Measurements from ENCODE around the gene PDE8A. TPM values are rescaled to one million over a fixed set of nuclear protein-coding genes. Genes with fewer than 3 reads are reported as not detected.

The PDE8A gene
- total RNA-seq, 1 experiment from 2014 or later: 32.0 TPM

DNA sequence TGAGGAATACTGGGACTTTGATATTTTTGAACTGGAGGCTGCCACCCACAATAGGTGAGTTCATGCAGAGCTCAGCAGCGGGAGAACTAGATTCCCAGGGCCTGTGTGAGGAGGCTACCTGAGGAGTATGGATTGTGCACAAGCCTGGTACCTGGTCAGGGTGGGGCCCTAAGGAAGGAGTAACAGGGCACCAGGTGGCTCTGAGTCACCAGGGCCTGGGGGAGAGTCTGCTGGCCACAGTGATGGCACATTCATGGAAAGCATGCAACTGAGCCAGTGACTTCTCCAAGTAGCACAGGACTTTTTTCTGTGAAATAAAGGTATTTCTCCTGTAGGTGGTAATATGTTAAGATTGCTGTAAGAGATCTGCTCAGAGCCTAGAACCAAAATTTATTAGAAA is 134.4 kb downstream of the PDE8A start:
- Mint-ChIP-seq H3K4me1 (ENCODE audit: low read depth, unreplicated experiment) (no peaks in the 10 kb centered on the region), H3K27ac (ENCODE audit: unreplicated experiment) (no peak overlapping the region), H3K9me3 (ENCODE audit: unreplicated experiment) (no peaks in the 10 kb centered on the region), H3K4me3 (ENCODE audit: unreplicated experiment) (no peak overlapping the region), H3K36me3 (ENCODE audit: insufficient read depth, unreplicated experiment) (peaks cover 18% of the 10 kb centered on the region), H3K27me3 (ENCODE audit: insufficient read depth, unreplicated experiment) (no peaks in the 10 kb centered on the region)
- Histone ChIP-seq H3K4me1 (no peaks in the 10 kb centered on the region), H3K4me3 (ENCODE audit: low read depth, low read length) (no peak overlapping the region), H3K9me3 (no peaks in the 10 kb centered on the region), H3K36me3 (ENCODE audit: control insufficient read depth, insufficient read depth, low read length) (no peaks in the 10 kb centered on the region), H3K27me3 (replicated peaks; ENCODE audit: control insufficient read depth, insufficient read depth, low read length) (no peaks in the 10 kb centered on the region)
- BruUV-seq (replicated peaks): no TSS peak
- CTCF ChIA-PET: no interaction called here
- POLR2A ChIA-PET: no interaction called here
- intact Hi-C loops (cut with micrococcal nuclease; ENCODE audit: unreplicated experiment): no loop called here
- DNase-seq: no peak
- TF ChIP-seq, protein P1, sequence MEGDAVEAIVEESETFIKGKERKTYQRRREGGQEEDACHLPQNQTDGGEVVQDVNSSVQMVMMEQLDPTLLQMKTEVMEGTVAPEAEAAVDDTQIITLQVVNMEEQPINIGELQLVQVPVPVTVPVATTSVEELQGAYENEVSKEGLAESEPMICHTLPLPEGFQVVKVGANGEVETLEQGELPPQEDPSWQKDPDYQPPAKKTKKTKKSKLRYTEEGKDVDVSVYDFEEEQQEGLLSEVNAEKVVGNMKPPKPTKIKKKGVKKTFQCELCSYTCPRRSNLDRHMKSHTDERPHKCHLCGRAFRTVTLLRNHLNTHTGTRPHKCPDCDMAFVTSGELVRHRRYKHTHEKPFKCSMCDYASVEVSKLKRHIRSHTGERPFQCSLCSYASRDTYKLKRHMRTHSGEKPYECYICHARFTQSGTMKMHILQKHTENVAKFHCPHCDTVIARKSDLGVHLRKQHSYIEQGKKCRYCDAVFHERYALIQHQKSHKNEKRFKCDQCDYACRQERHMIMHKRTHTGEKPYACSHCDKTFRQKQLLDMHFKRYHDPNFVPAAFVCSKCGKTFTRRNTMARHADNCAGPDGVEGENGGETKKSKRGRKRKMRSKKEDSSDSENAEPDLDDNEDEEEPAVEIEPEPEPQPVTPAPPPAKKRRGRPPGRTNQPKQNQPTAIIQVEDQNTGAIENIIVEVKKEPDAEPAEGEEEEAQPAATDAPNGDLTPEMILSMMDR (IDR thresholded peaks at IDR 0.05; ENCODE audit: insufficient read depth in 1 of 2, low read depth in 1 of 2, low read length in 1 of 2, severe bottlenecking in 1 of 2, unreplicated experiment in 1 of 2): no peak

DNA sequence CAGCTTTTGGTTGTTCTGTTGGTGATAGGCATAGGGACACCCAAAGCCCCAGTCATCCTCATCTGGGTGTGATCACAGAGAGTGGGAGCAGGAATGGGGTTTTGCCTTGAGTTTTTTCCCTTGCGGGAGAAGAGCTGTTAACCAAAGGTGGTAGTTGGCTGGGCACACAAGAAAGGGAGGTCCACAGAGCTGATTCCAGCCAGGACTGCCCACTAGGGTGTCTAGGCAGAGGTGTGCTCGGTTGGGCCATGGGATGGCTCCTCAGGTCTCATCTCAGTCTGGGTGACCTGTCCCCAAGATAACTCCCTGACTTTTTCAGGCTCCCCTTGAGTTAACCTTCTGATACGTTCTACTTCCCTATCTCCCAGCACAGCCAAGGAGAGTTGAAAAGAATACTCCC is 134.8 kb downstream of the PDE8A start:
- POLR2A ChIA-PET: no interaction called here
- CTCF ChIA-PET: no interaction called here
- no TSS peak for BruUV-seq (replicated peaks)
- no peaks in the 10 kb centered on the region for H3K9me3 Mint-ChIP-seq (ENCODE audit: unreplicated experiment)
- H3K4me3 ChIP-seq (ENCODE audit: low read depth, low read length): no peak overlapping the region
- no peaks in the 10 kb centered on the region for H3K4me1 ChIP-seq
- intact Hi-C loops (cut with micrococcal nuclease; ENCODE audit: unreplicated experiment): no loop called here
- H3K4me1 Mint-ChIP-seq (ENCODE audit: low read depth, unreplicated experiment): no peaks in the 10 kb centered on the region
- no peaks in the 10 kb centered on the region for H3K27me3 ChIP-seq (replicated peaks; ENCODE audit: control insufficient read depth, insufficient read depth, low read length)
- H3K27me3 Mint-ChIP-seq (ENCODE audit: insufficient read depth, unreplicated experiment): no peaks in the 10 kb centered on the region
- no peaks in the 10 kb centered on the region for H3K36me3 ChIP-seq (ENCODE audit: control insufficient read depth, insufficient read depth, low read length)
- TF ChIP-seq, protein P1 (IDR thresholded peaks at IDR 0.05; ENCODE audit: insufficient read depth in 1 of 2, low read depth in 1 of 2, low read length in 1 of 2, severe bottlenecking in 1 of 2, unreplicated experiment in 1 of 2): no peak
- H3K36me3 Mint-ChIP-seq (ENCODE audit: insufficient read depth, unreplicated experiment): peaks cover 19% of the 10 kb centered on the region
- H3K9me3 ChIP-seq: no peaks in the 10 kb centered on the region
- no peak overlapping the region for H3K4me3 Mint-ChIP-seq (ENCODE audit: unreplicated experiment)
- H3K27ac Mint-ChIP-seq (ENCODE audit: unreplicated experiment): no peak overlapping the region
- no peak for DNase-seq

DNA sequence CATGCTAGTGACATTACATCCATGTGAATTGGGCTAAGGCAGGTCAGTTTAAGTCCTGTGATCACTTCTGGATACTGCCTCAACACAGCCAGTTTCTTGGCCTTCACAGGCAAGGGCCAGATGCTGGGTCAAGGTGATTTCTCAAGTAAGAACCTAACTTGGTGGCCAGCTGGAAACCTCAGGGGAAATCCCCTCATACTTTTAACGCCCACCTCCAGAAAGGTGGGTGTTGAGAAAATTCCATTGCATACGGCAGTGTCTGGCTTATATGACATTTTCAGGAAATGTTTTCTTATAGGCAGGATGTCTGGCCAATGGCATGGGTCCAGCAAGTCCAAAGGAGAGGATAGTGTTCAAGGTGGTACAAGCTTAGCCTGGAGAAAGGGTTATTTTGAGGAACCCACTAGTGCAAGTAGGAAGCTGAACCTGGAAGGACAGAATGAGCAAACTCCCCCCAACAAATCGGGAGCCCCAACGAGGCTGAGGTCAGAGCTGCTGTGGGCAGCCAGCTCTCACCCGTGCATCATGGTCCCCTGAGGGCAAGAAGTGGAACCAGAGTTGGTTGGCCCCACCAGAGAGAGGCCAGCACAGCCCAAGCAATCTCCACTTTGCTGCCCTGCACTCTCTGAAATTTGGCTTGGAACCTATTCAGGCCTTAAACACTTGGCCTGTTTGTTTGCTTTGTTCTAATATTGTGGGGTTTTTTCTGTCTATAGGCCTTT is 135.4 kb downstream of the PDE8A start:
- Histone ChIP-seq H3K27me3 (replicated peaks; ENCODE audit: control insufficient read depth, insufficient read depth, low read length) (no peaks in the 10 kb centered on the region), H3K4me1 (no peaks in the 10 kb centered on the region), H3K4me3 (ENCODE audit: low read depth, low read length) (no peak overlapping the region), H3K9me3 (no peaks in the 10 kb centered on the region), H3K36me3 (ENCODE audit: control insufficient read depth, insufficient read depth, low read length) (no peaks in the 10 kb centered on the region)
- no peaks in the 10 kb centered on the region for H3K27me3 Mint-ChIP-seq (ENCODE audit: insufficient read depth, unreplicated experiment)
- no peak overlapping the region for H3K4me3 Mint-ChIP-seq (ENCODE audit: unreplicated experiment)
- ChIA-PET CTCF (no interaction called here), POLR2A (no interaction called here)
- no peaks in the 10 kb centered on the region for H3K4me1 Mint-ChIP-seq (ENCODE audit: low read depth, unreplicated experiment)
- BruUV-seq (replicated peaks): no TSS peak
- no peaks in the 10 kb centered on the region for H3K9me3 Mint-ChIP-seq (ENCODE audit: unreplicated experiment)
- DNase-seq: no peak
- TF ChIP-seq, protein P1 (IDR thresholded peaks at IDR 0.05; ENCODE audit: insufficient read depth in 1 of 2, low read depth in 1 of 2, low read length in 1 of 2, severe bottlenecking in 1 of 2, unreplicated experiment in 1 of 2): no peak
- peaks cover 19% of the 10 kb centered on the region for H3K36me3 Mint-ChIP-seq (ENCODE audit: insufficient read depth, unreplicated experiment)
- H3K27ac Mint-ChIP-seq (ENCODE audit: unreplicated experiment): no peak overlapping the region
- intact Hi-C loops (cut with micrococcal nuclease; ENCODE audit: unreplicated experiment): no loop called here
